B cell (primary cell): ENCODE measurements around the gene MMP15. TPM values are rescaled to one million over a fixed set of nuclear protein-coding genes. Genes with fewer than 3 reads are reported as not detected.

Experiments
- ATAC-seq: fragments of 200-7000 bp; cut with Tn5 transposase; one replicate; pipeline ENCODE4 v1.10.0; 2021; ENCODE audit warnings: low read depth, mild to moderate bottlenecking, moderate number of reproducible peaks, moderate library complexity
- CTCF ChIA-PET: fragments of 350-600 bp; sonication (Branson Sonifier 250); formaldehyde crosslinking; loops from one replicate; lab custom pipeline; 2021; ENCODE audit warnings: antibody characterized with exemption, inconsistent platforms; lab: Charles Lee
- POLR2A ChIA-PET: fragments of 350-600 bp; sonication (Branson Sonifier 250); formaldehyde crosslinking; loops from one replicate; lab custom pipeline; 2021; ENCODE audit warnings: antibody characterized with exemption; lab: Charles Lee
- DNase-seq: peaks from one replicate; pipeline ENCODE4 v3.0.0; 2013
- H2AFZ ChIP-seq: 2 replicates; pipeline ENCODE4 v1.6.1; 2012; ENCODE audit warnings: mild to moderate bottlenecking, low read depth, low read length; ENCODE audit not compliant: insufficient read depth, poor library complexity, severe bottlenecking
- H3K27ac ChIP-seq, 2 donors: 1 replicate in 1 of 2; 2 replicates in 1 of 2; pipeline ENCODE4 v1.5.1; 2012 to 2013; ENCODE audit warnings: low read length in 2 of 2, mild to moderate bottlenecking in 2 of 2, moderate library complexity in 1 of 2
- H3K27me3 ChIP-seq, 4 experiments: fragments of 200-600 bp in 1 of 4; sonication (generic) in 1 of 4; replicated peaks in 1 of 4; 1 replicate in 2 of 4; 2 replicates in 2 of 4; pipeline versions ENCODE4 v1.6.1 to v1.7.0; 2013 to 2016; ENCODE audit warnings: low read length in 3 of 4, mild to moderate bottlenecking in 2 of 4, mixed read lengths in 1 of 4, moderate library complexity in 1 of 4; ENCODE audit not compliant: insufficient read depth in 4 of 4, control insufficient read depth in 3 of 4; ENCODE audit errors: control extremely low read depth in 1 of 4
- H3K36me3 ChIP-seq, 2 experiments: replicated peaks in 1 of 2; 1 replicate in 1 of 2; 2 replicates in 1 of 2; pipeline versions ENCODE4 v1.6.1 to v1.7.1; 2013; ENCODE audit warnings: low read length in 1 of 2; ENCODE audit not compliant: insufficient read depth in 2 of 2, control insufficient read depth in 1 of 2; ENCODE audit errors: control extremely low read depth in 1 of 2, extremely low read depth in 1 of 2
- H3K4me1 ChIP-seq, 2 donors: fragments of 200-600 bp in 1 of 2; sonication (generic) in 1 of 2; 1 replicate in 1 of 2; 2 replicates in 1 of 2; pipeline versions ENCODE4 v1.5.1 to v1.6.1; 2013 to 2017; ENCODE audit warnings: low read length in 2 of 2; ENCODE audit not compliant: control insufficient read depth in 2 of 2, insufficient read depth in 2 of 2
- H3K4me2 ChIP-seq: replicated peaks from 2 replicates; pipeline ENCODE3; 2012; ENCODE audit warnings: mild to moderate bottlenecking, low read depth, low read length; ENCODE audit not compliant: poor library complexity, severe bottlenecking
- H3K4me3 ChIP-seq, 5 experiments: fragments of 200-600 bp in 1 of 5; sonication (generic) in 1 of 5; 1 replicate in 3 of 5; 2 replicates in 2 of 5; pipeline versions ENCODE4 v1.5.1 to v1.7.0; 2011 to 2016; ENCODE audit warnings: low read length in 4 of 5, mild to moderate bottlenecking in 4 of 5, low read depth in 2 of 5, control low read depth in 1 of 5, moderate library complexity in 1 of 5; ENCODE audit not compliant: insufficient read depth in 1 of 5; ENCODE audit errors: control extremely low read depth in 1 of 5, extremely low read depth in 1 of 5
- H3K79me2 ChIP-seq: fragments of 200-600 bp; sonication (generic); one replicate; pipeline ENCODE4 v1.6.0; 2016; ENCODE audit warnings: low read length; ENCODE audit not compliant: control insufficient read depth, insufficient read depth
- H3K9ac ChIP-seq: fragments of 200-600 bp; sonication (generic); 2 replicates; pipeline ENCODE4 v1.6.1; 2017; ENCODE audit warnings: mild to moderate bottlenecking, low read length, moderate library complexity
- H3K9me3 ChIP-seq, 3 donors: one replicate each; pipeline versions ENCODE4 v1.6.1 to v1.7.1; 2013; ENCODE audit warnings: low read length in 2 of 3; ENCODE audit not compliant: control insufficient read depth in 2 of 3, insufficient read depth in 1 of 3; ENCODE audit errors: control extremely low read depth in 1 of 3
- H4K20me1 ChIP-seq: 2 replicates; pipeline ENCODE4 v1.6.0; 2012; ENCODE audit warnings: mild to moderate bottlenecking, low read length; ENCODE audit not compliant: insufficient read depth, control insufficient read depth, poor library complexity, severe bottlenecking
- H3K27ac Mint-ChIP-seq: one replicate; pipeline ENCODE4 v1.8.0; 2021; ENCODE audit warnings: mixed read lengths
- H3K27me3 Mint-ChIP-seq: one replicate; pipeline ENCODE4 v1.8.0; 2021; ENCODE audit warnings: mixed read lengths
- H3K4me1 Mint-ChIP-seq: one replicate; pipeline ENCODE4 v1.8.0; 2021; ENCODE audit warnings: mixed read lengths
- H3K4me3 Mint-ChIP-seq: one replicate; pipeline ENCODE4 v1.8.0; 2021; ENCODE audit warnings: mixed read lengths
- H3K9me3 Mint-ChIP-seq: one replicate; pipeline ENCODE4 v1.8.0; 2022; ENCODE audit warnings: mixed read lengths; ENCODE audit not compliant: insufficient read depth
- EZH2 ChIP-seq: IDR thresholded peaks from 2 replicates; pipeline ENCODE4 v1.6.1; 2012; ENCODE audit warnings: borderline replicate concordance, low read depth, mild to moderate bottlenecking, moderate library complexity, low read length; ENCODE audit not compliant: insufficient read depth, poor library complexity, severe bottlenecking
- WGBS: methylation state at CpG from one replicate; pipeline ENCODE4 v1.1.5; 2013; ENCODE audit warnings: missing lambda C conversion rate; ENCODE audit not compliant: insufficient coverage; 5-methylcytosine and 5-hydroxymethylcytosine counted together
- intact Hi-C: fragments of 100-400 bp; cut with micrococcal nuclease; formaldehyde crosslinking; loops from one replicate; pipeline ENCODE4 v1.10.0; 2022
- polyA plus RNA-seq: library from polyadenylated mRNA; depleted of rRNA; stranded (reverse); fragments of >200 nt; gene quantifications from 2 replicates; pipeline ENCODE4 v1.2.3, GENCODE V29; 2012
- total RNA-seq, 2 donors: library from RNA; stranded (reverse); fragments of 120-200 nt in 1 of 2; gene quantifications; 1 replicate in 1 of 2; 2 replicates in 1 of 2; pipeline versions ENCODE4 v1.2.3 to v1.2.4, GENCODE V29; 2013 to 2022
- TF ChIP-seq, protein P1 (sequence below): fragments of 200-600 bp; IDR thresholded peaks from one replicate; pipeline ENCODE4 v1.8.0; 2022; ENCODE audit warnings: antibody characterized with exemption, mild to moderate bottlenecking

Gene MMP15
- total and polyA plus RNA-seq, 2 donors (not counting 1 experiment from before 2014, with no cell fraction given), result not detected

- H3K4me3 Mint-ChIP-seq, result no peak overlapping the region
- no peak overlapping the region for H3K27ac ChIP-seq
- CTCF ChIA-PET, result no interaction called here
- H3K4me1 Mint-ChIP-seq, result no peaks in the 10 kb centered on the region
- H3K79me2 ChIP-seq, result no peaks in the 10 kb centered on the region
- 87% methylated on average over 12 of the region's 14 CpGs for WGBS
- no peaks in the 10 kb centered on the region for H3K27me3 ChIP-seq
- H4K20me1 ChIP-seq, result no peaks in the 10 kb centered on the region
- DNase-seq (no peak), ATAC-seq (no peak)
- peaks cover 3% of the 10 kb centered on the region for H3K9me3 Mint-ChIP-seq
- TF ChIP-seq EZH2, result no peak
- TF ChIP-seq, protein P1, sequence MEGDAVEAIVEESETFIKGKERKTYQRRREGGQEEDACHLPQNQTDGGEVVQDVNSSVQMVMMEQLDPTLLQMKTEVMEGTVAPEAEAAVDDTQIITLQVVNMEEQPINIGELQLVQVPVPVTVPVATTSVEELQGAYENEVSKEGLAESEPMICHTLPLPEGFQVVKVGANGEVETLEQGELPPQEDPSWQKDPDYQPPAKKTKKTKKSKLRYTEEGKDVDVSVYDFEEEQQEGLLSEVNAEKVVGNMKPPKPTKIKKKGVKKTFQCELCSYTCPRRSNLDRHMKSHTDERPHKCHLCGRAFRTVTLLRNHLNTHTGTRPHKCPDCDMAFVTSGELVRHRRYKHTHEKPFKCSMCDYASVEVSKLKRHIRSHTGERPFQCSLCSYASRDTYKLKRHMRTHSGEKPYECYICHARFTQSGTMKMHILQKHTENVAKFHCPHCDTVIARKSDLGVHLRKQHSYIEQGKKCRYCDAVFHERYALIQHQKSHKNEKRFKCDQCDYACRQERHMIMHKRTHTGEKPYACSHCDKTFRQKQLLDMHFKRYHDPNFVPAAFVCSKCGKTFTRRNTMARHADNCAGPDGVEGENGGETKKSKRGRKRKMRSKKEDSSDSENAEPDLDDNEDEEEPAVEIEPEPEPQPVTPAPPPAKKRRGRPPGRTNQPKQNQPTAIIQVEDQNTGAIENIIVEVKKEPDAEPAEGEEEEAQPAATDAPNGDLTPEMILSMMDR, result no peak
- intact Hi-C loops, result no loop called here
- H2AFZ ChIP-seq, result no peak overlapping the region
- peaks cover 11% of the 10 kb centered on the region for H3K27me3 Mint-ChIP-seq
- H3K4me3 ChIP-seq, result no peak overlapping the region
- no peaks in the 10 kb centered on the region for H3K36me3 ChIP-seq
- no peak overlapping the region for H3K4me2 ChIP-seq
- H3K27ac Mint-ChIP-seq, result no peak overlapping the region
- no peak overlapping the region for H3K9ac ChIP-seq
- no peaks in the 10 kb centered on the region for H3K4me1 ChIP-seq
- POLR2A ChIA-PET, result no interaction called here
- H3K9me3 ChIP-seq, result peaks cover 0 to 5% (median 0%) of the 10 kb centered on the region in 3 donors
These were observed 8.7 kb downstream of the MMP15 start for GRCh38 chr16:58034128-58034685.

- Histone ChIP-seq H3K4me2 (no peak overlapping the region), H3K27me3 (no peaks in the 10 kb centered on the region), H3K9ac (no peak overlapping the region), H3K9me3 (peaks cover 0 to 5% (median 0%) of the 10 kb centered on the region in 3 donors), H2AFZ (no peak overlapping the region), H3K4me1 (no peaks in the 10 kb centered on the region), H3K79me2 (no peaks in the 10 kb centered on the region), H4K20me1 (no peaks in the 10 kb centered on the region), H3K27ac (no peak overlapping the region), H3K4me3 (no peak overlapping the region), H3K36me3 (no peaks in the 10 kb centered on the region)
- Mint-ChIP-seq H3K27ac (no peak overlapping the region), H3K9me3 (peaks cover 3% of the 10 kb centered on the region), H3K4me1 (no peaks in the 10 kb centered on the region), H3K27me3 (peaks cover 6% of the 10 kb centered on the region), H3K4me3 (no peak overlapping the region)
- ATAC-seq (no peak), DNase-seq (no peak)
- TF ChIP-seq, protein P1, result no peak
- no peak for TF ChIP-seq EZH2
- intact Hi-C loops, result no loop called here
- WGBS, result 83% methylated on average over 7 of the region's 11 CpGs
- CTCF ChIA-PET, result no interaction called here
- POLR2A ChIA-PET, result no interaction called here
These were observed 9.2 kb downstream of the MMP15 start for GRCh38 chr16:58034774-58035173.
